GM12878 (cell line): ENCODE results near the gene NARF. TPM values are rescaled to one million over a fixed set of nuclear protein-coding genes. Genes with fewer than 3 reads are reported as not detected.

ENCODE experiments used
- ATAC-seq: fragments of 200-7000 bp; cut with Tn5 transposase; 3 replicates; pipeline ENCODE4 v1.9.1; 2020; ENCODE audit warnings: mild to moderate bottlenecking, moderate library complexity
- BruUV-seq: library from RNA; stranded (reverse); fragments of 400-500 nt; replicated peaks from 2 replicates; lab custom pipeline; 2021; lab: Mats Ljungman, UMichigan
- CTCF ChIA-PET: fragments of 300-600 bp; sonication (Branson Sonifier 250); formaldehyde crosslinking; extraction: SDS; loops from one replicate; lab custom pipeline; 2021; ENCODE audit warnings: inconsistent platforms; lab: Yijun Ruan, JAX
- POLR2A ChIA-PET: fragments of 350-600 bp; formaldehyde crosslinking; extraction: SDS; loops from one replicate; lab custom pipeline; 2021; ENCODE audit warnings: inconsistent platforms; lab: Charles Lee
- RAD21 ChIA-PET: fragments of 300-600 bp; sonication (Branson Sonifier 250); formaldehyde crosslinking; loops from one replicate; lab custom pipeline; 2023; ENCODE audit warnings: antibody characterized with exemption; ENCODE audit not compliant: unreplicated experiment; lab: Charles Lee
- SMC1A ChIA-PET: fragments of 300-600 bp; sonication (Branson Sonifier 250); formaldehyde crosslinking; loops from one replicate; lab custom pipeline; 2023; ENCODE audit not compliant: unreplicated experiment, uncharacterized antibody; lab: Charles Lee
- DNase-seq: peaks from one replicate; pipeline ENCODE4 v3.0.0-alpha.2; 2011; ENCODE audit warnings: low read depth, low spot score
- FAIRE-seq: peaks from 3 replicates; lab custom pipeline; 2011; peaks lifted over from hg19 to GRCh38; lab: Jason Lieb, UNC
- H2AFZ ChIP-seq: 2 replicates; pipeline ENCODE4 v1.6.0; 2011; ENCODE audit warnings: low read depth, low read length, control low read depth; ENCODE audit not compliant: control insufficient read depth
- H3K27ac ChIP-seq: 2 replicates; pipeline ENCODE4 v1.5.1; 2011; ENCODE audit warnings: control low read depth; ENCODE audit not compliant: control insufficient read depth, insufficient read depth
- H3K27me3 ChIP-seq, 2 experiments: replicated peaks in 1 of 2; 2 replicates each; pipeline versions ENCODE4 v1.6.0 to v1.6.1; 2011; ENCODE audit warnings: low read length in 1 of 2; ENCODE audit not compliant: control insufficient read depth in 2 of 2, insufficient read depth in 2 of 2
- H3K36me3 ChIP-seq, 2 experiments: 2 replicates each; pipeline ENCODE4 v1.5.1; 2011; ENCODE audit warnings: low read length in 1 of 2; ENCODE audit not compliant: control insufficient read depth in 2 of 2, insufficient read depth in 2 of 2
- H3K4me1 ChIP-seq: 2 replicates; pipeline ENCODE4 v1.6.1; 2011; ENCODE audit warnings: mild to moderate bottlenecking, low read length, moderate library complexity, mixed read lengths; ENCODE audit not compliant: control insufficient read depth, insufficient read depth
- H3K4me2 ChIP-seq: 2 replicates; pipeline ENCODE4 v1.6.0; 2011; ENCODE audit warnings: control low read depth; ENCODE audit not compliant: control insufficient read depth, insufficient read depth
- H3K4me3 ChIP-seq: fragments of 200-600 bp; sonication (generic); 2 replicates; pipeline ENCODE4 v1.5.1; 2016
- H3K79me2 ChIP-seq: 2 replicates; pipeline ENCODE4 v1.6.0; 2011; ENCODE audit warnings: low read length; ENCODE audit not compliant: control insufficient read depth, insufficient read depth
- H3K9ac ChIP-seq: 2 replicates; pipeline ENCODE4 v1.8.0; 2011; ENCODE audit warnings: low read length, control low read depth, mixed read lengths; ENCODE audit not compliant: control insufficient read depth, insufficient read depth
- H3K9me3 ChIP-seq: replicated peaks from 3 replicates; pipeline ENCODE4 v1.5.1; 2011; ENCODE audit warnings: mild to moderate bottlenecking, low read length; ENCODE audit not compliant: control insufficient read depth, insufficient read depth
- H4K20me1 ChIP-seq: 2 replicates; pipeline ENCODE4 v1.6.0; 2011; ENCODE audit not compliant: control insufficient read depth, insufficient read depth
- BCLAF1 ChIP-seq: fragments of 450-650 bp; IDR thresholded peaks from 2 replicates; pipeline ENCODE4 v1.6.1; 2017; ENCODE audit warnings: antibody characterized with exemption, mild to moderate bottlenecking, moderate library complexity
- CREM ChIP-seq: IDR thresholded peaks from 2 replicates; pipeline ENCODE4 v1.6.1; 2014; ENCODE audit warnings: antibody characterized with exemption, low read depth
- ESRRA ChIP-seq: IDR thresholded peaks from 2 replicates; pipeline ENCODE4 v1.6.1; 2012; ENCODE audit warnings: mild to moderate bottlenecking, low read length, improper control_type of control experiment
- EZH2 ChIP-seq: IDR thresholded peaks from 2 replicates; pipeline ENCODE4 v1.6.1; 2012; ENCODE audit warnings: low read depth, mild to moderate bottlenecking, control low read depth, inconsistent platforms, low read length, borderline replicate concordance; ENCODE audit not compliant: control insufficient read depth
- FOXK2 ChIP-seq: fragments of 450-650 bp; IDR thresholded peaks from 2 replicates; pipeline ENCODE4 v1.6.1; 2017; ENCODE audit warnings: mild to moderate bottlenecking, moderate library complexity
- HCFC1 ChIP-seq: fragments of 150-350 bp; IDR thresholded peaks from 2 replicates; pipeline ENCODE4 v1.6.1; 2014; ENCODE audit warnings: low read length
- KDM1A ChIP-seq: fragments of 200-600 bp; sonication (generic); IDR thresholded peaks from 2 replicates; pipeline ENCODE4 v1.6.1; 2016; ENCODE audit warnings: borderline replicate concordance
- MTA2 ChIP-seq: fragments of 450-650 bp; IDR thresholded peaks from 2 replicates; pipeline ENCODE4 v1.6.1; 2016; ENCODE audit warnings: low read depth, mild to moderate bottlenecking, moderate library complexity
- NRF1 ChIP-seq: conservative IDR thresholded peaks from 2 replicates; pipeline ENCODE4 v1.6.1; 2011; ENCODE audit warnings: mild to moderate bottlenecking, low read depth, low read length, improper control_type of control experiment
- PML ChIP-seq: IDR thresholded peaks from 2 replicates; pipeline ENCODE4 v1.6.1; 2012; ENCODE audit warnings: low read length, inconsistent platforms
- SKIL ChIP-seq: fragments of 450-650 bp; IDR thresholded peaks from 2 replicates; pipeline ENCODE4 v1.6.1; 2017; ENCODE audit warnings: mild to moderate bottlenecking, low read depth, inconsistent platforms; ENCODE audit not compliant: poor library complexity, severe bottlenecking
- USF1 ChIP-seq: IDR thresholded peaks from 2 replicates; pipeline ENCODE4 v1.6.1; 2011; ENCODE audit warnings: borderline replicate concordance, low read depth, mild to moderate bottlenecking, moderate library complexity, mixed read lengths, low read length; ENCODE audit not compliant: insufficient read depth; ENCODE audit errors: extremely low read length
- ZBED1 ChIP-seq: IDR thresholded peaks from 2 replicates; pipeline ENCODE4 v1.6.1; 2016; ENCODE audit warnings: borderline replicate concordance
- ZBTB33 ChIP-seq: fragments of 450-650 bp; IDR thresholded peaks from 2 replicates; pipeline ENCODE4 v1.6.1; 2017; ENCODE audit warnings: mild to moderate bottlenecking
- ZNF24 ChIP-seq: fragments of 450-650 bp; IDR thresholded peaks from 2 replicates; pipeline ENCODE4 v1.6.1; 2017; ENCODE audit warnings: antibody characterized with exemption, mild to moderate bottlenecking
- WGBS: methylation state at CpG from one replicate; pipeline ENCODE4 v1.1.6; 2016; ENCODE audit warnings: low lambda C conversion rate; ENCODE audit not compliant: insufficient replicate concordance, insufficient coverage; ENCODE audit errors: missing lambda C conversion rate; 5-methylcytosine and 5-hydroxymethylcytosine counted together
- in situ Hi-C: fragments of 300-500 bp; cut with MboI; formaldehyde crosslinking; loops from 9 replicates; pipeline ENCODE4 v1.14.3; 2018; ENCODE audit warnings: mixed read lengths
- intact Hi-C: fragments of 100-400 bp; cut with micrococcal nuclease; formaldehyde crosslinking; loops from one replicate; pipeline ENCODE4 v1.14.2; 2022; ENCODE audit not compliant: unreplicated experiment
- polyA plus RNA-seq, 11 experiments: library from polyadenylated mRNA; depleted of rRNA in 4 of 11; unstranded in 6 of 11; stranded (reverse) in 5 of 11; fragments of >200 nt; fragmentation: Nextera tagmentation in 4 of 11; fragmentation: Illumina TruSeq in 1 of 11; extraction: Ambion mirVana in 4 of 11; extraction: Trizol in 1 of 11; gene quantifications; 1 replicate in 1 of 11; 2 replicates in 10 of 11; pipeline versions ENCODE4 v1.2.1 to v1.2.3, GENCODE V29; 2011 to 2016; ENCODE audit warnings: inconsistent platforms in 2 of 11, missing spikeins in 2 of 11, low read depth in 1 of 11
- total RNA-seq, 4 experiments: library from RNA; depleted of rRNA in 3 of 4; stranded (reverse); fragments of >200 nt in 3 of 4; fragmentation: Illumina TruSeq in 1 of 4; extraction: Trizol in 1 of 4; gene quantifications; 2 replicates each; pipeline versions ENCODE4 v1.2.1 to v1.2.3, GENCODE V29; 2013 to 2021

NARF gene
- total and polyA plus RNA-seq, 10 of the 15 experiments (the other 5 are each of a cell fraction or from before 2014, with no cell fraction given): 16.7 to 126 (median 47.5) TPM

GRCh38 chr17:82483836-82484235 lies 25.3 kb downstream of the NARF start:
- SMC1A ChIA-PET: no interaction called here
- Histone ChIP-seq H3K27ac (no peak overlapping the region), H3K4me3 (no peak overlapping the region), H4K20me1 (no peaks in the 10 kb centered on the region), H2AFZ (no peak overlapping the region), H3K4me2 (no peak overlapping the region), H3K79me2 (no peaks in the 10 kb centered on the region), H3K9ac (no peak overlapping the region), H3K4me1 (no peaks in the 10 kb centered on the region), H3K36me3 (peaks cover 22 to 35% of the 10 kb centered on the region in 2 experiments), H3K9me3 (no peaks in the 10 kb centered on the region), H3K27me3 (no peaks in the 10 kb centered on the region)
- CTCF ChIA-PET: no interaction called here
- FAIRE-seq (no peak), ATAC-seq (no peak), DNase-seq (no peak)
- intact Hi-C loops (no loop called here), in situ Hi-C loops (no loop called here)
- 97% methylated on average over 9 of the region's 9 CpGs for WGBS
- RAD21 ChIA-PET: no interaction called here
- no TSS peak for BruUV-seq
- POLR2A ChIA-PET: no interaction called here
- TF ChIP-seq EZH2 (no peak), MTA2 (no peak), BCLAF1 (no peak), ZNF24 (no peak), NRF1 (no peak), SKIL (no peak), USF1 (no peak), ZBED1 (no peak), FOXK2 (no peak), KDM1A (no peak), CREM (no peak), ZBTB33 (no peak), HCFC1 (no peak), PML (no peak), ESRRA (no peak)
